HepG2 (cell line): Measurements from ENCODE around the gene FAM174C. TPM values are rescaled to one million over a fixed set of nuclear protein-coding genes. Genes with fewer than 3 reads are reported as not detected.

Source experiments
- ATAC-seq: fragments of 200-7000 bp; cut with Tn5 transposase; 3 replicates; pipeline ENCODE4 v1.9.1; 2020; ENCODE audit warnings: mild to moderate bottlenecking, moderate library complexity
- BruUV-seq: library from RNA; stranded (reverse); fragments of 400-500 nt; replicated peaks from 2 replicates; lab custom pipeline; 2021; lab: Mats Ljungman, UMichigan
- CTCF ChIA-PET: fragments of 300-600 bp; formaldehyde crosslinking; extraction: SDS; loops from one replicate; lab custom pipeline; 2021; ENCODE audit warnings: low total read pairs, inconsistent platforms, low intra/inter-chr PET ratio; lab: Yijun Ruan, JAX
- POLR2A ChIA-PET: fragments of 350-600 bp; sonication (Branson Sonifier 250); formaldehyde crosslinking; loops from one replicate; lab custom pipeline; 2020; ENCODE audit warnings: antibody characterized with exemption, inconsistent platforms; lab: Yijun Ruan, JAX
- DNase-seq: peaks from one replicate; pipeline ENCODE4 v3.0.0-alpha.2; 2015; ENCODE audit warnings: low spot score
- FAIRE-seq: peaks from 3 replicates; lab custom pipeline; 2011; peaks lifted over from hg19 to GRCh38; lab: Jason Lieb, UNC
- H2AFZ ChIP-seq: one replicate; pipeline ENCODE4 v1.6.1; 2011; ENCODE audit warnings: low read length, inconsistent platforms
- H3K27ac ChIP-seq: fragments of 300-600 bp; 3 replicates; pipeline ENCODE4 v1.8.0; 2011; ENCODE audit warnings: mixed run types, mild to moderate bottlenecking, mixed read lengths, low read length, inconsistent platforms; ENCODE audit not compliant: insufficient read depth; ENCODE audit errors: extremely low read length
- H3K27me3 ChIP-seq, 2 experiments: fragments of 200-600 bp in 1 of 2; 2 replicates in 1 of 2; 3 replicates in 1 of 2; pipeline versions ENCODE4 v1.6.0 to v1.8.0; 2011; ENCODE audit warnings: low read length in 2 of 2, mild to moderate bottlenecking in 2 of 2, moderate library complexity in 2 of 2, inconsistent platforms in 1 of 2; ENCODE audit not compliant: insufficient read depth in 2 of 2, control insufficient read depth in 1 of 2
- H3K36me3 ChIP-seq, 2 experiments: fragments of 200-600 bp in 1 of 2; replicated peaks in 1 of 2; 2 replicates in 1 of 2; 3 replicates in 1 of 2; pipeline versions ENCODE4 v1.5.1 to v1.8.0; 2011; ENCODE audit warnings: low read length in 2 of 2, inconsistent platforms in 1 of 2; ENCODE audit not compliant: insufficient read depth in 2 of 2, control insufficient read depth in 1 of 2
- H3K4me1 ChIP-seq: 2 replicates; pipeline ENCODE4 v1.5.1; 2012; ENCODE audit warnings: low read length, inconsistent platforms; ENCODE audit not compliant: insufficient read depth
- H3K4me2 ChIP-seq: 2 replicates; pipeline ENCODE4 v1.6.0; 2011; ENCODE audit warnings: low read depth, low read length, inconsistent platforms
- H3K4me3 ChIP-seq, 3 experiments: fragments of 200-600 bp in 1 of 3; sonication (generic), shearing (Covaris generic) in 1 of 3; replicated peaks in 1 of 3; 2 replicates each; pipeline ENCODE4 v1.5.1; 2011 to 2016; ENCODE audit warnings: low read length in 3 of 3, inconsistent platforms in 2 of 3, low read depth in 2 of 3, mild to moderate bottlenecking in 2 of 3, control low read depth in 1 of 3, mixed read lengths in 1 of 3; ENCODE audit not compliant: insufficient read depth in 1 of 3
- H3K79me2 ChIP-seq: one replicate; pipeline ENCODE4 v1.6.1; 2011; ENCODE audit warnings: low read length, inconsistent platforms; ENCODE audit not compliant: insufficient read depth
- H3K9ac ChIP-seq: 2 replicates; pipeline ENCODE4 v1.6.0; 2011; ENCODE audit warnings: mild to moderate bottlenecking, low read depth, low read length, inconsistent platforms; ENCODE audit not compliant: insufficient read depth
- H3K9me3 ChIP-seq: 2 replicates; pipeline ENCODE4 v1.5.1; 2012; ENCODE audit warnings: mild to moderate bottlenecking, low read length
- H4K20me1 ChIP-seq: 2 replicates; pipeline ENCODE4 v1.6.0; 2011; ENCODE audit warnings: inconsistent platforms, mild to moderate bottlenecking, low read length, moderate library complexity; ENCODE audit not compliant: insufficient read depth
- AKNA ChIP-seq: sonication (generic); formaldehyde crosslinking; IDR thresholded peaks from 2 replicates; pipeline ENCODE4 v1.4.0; 2020; ENCODE audit warnings: missing genetic modification reagents, borderline replicate concordance
- ARID2 ChIP-seq: sonication (generic); formaldehyde crosslinking; IDR thresholded peaks from 2 replicates; pipeline ENCODE4 v1.8.1; 2022; ENCODE audit warnings: mild to moderate bottlenecking, missing genetic modification reagents, borderline replicate concordance
- BHLHE40 ChIP-seq: IDR thresholded peaks from 2 replicates; pipeline ENCODE4 v1.6.1; 2011; ENCODE audit warnings: low read length, improper control_type of control experiment
- CTCF ChIP-seq: sonication (generic); formaldehyde crosslinking; IDR thresholded peaks from 2 replicates; pipeline ENCODE4 v1.5.0; 2020; ENCODE audit warnings: mild to moderate bottlenecking, missing genetic modification reagents, moderate library complexity
- DNMT1 ChIP-seq: sonication (generic); formaldehyde crosslinking; IDR thresholded peaks from 2 replicates; pipeline ENCODE4 v1.5.1; 2020; ENCODE audit warnings: mild to moderate bottlenecking, missing genetic modification reagents
- HMG20B ChIP-seq: conservative IDR thresholded peaks from 2 replicates; pipeline ENCODE4 v1.6.1; 2016; ENCODE audit warnings: missing genetic modification reagents, missing compliant biosample characterization
- PLRG1 ChIP-seq: fragments of 450-650 bp; conservative IDR thresholded peaks from 2 replicates; pipeline ENCODE4 v1.6.1; 2016
- ZNF713 ChIP-seq: sonication (generic); formaldehyde crosslinking; IDR thresholded peaks from 2 replicates; pipeline ENCODE4 v1.4.0; 2020; ENCODE audit warnings: mild to moderate bottlenecking, missing genetic modification reagents
- WGBS: methylation state at CpG from one replicate; pipeline ENCODE4 v1.1.6; 2017; ENCODE audit warnings: low lambda C conversion rate; 5-methylcytosine and 5-hydroxymethylcytosine counted together
- in situ Hi-C: cut with HindIII; loops from 2 replicates; pipeline ENCODE4 v1.10.0; 2017; ENCODE audit warnings: low pct_unique_long_range_greater_than_20kb; ENCODE audit not compliant: extremely low pct_ligation_motif_present
- intact Hi-C: fragments of 100-400 bp; cut with micrococcal nuclease; formaldehyde crosslinking; loops from one replicate; pipeline ENCODE4 v1.10.0; 2022; ENCODE audit not compliant: unreplicated experiment
- polyA plus RNA-seq, 8 experiments: library from polyadenylated mRNA; depleted of rRNA in 3 of 8; stranded (reverse) in 7 of 8; unstranded in 1 of 8; fragments of >200 nt; fragmentation: Illumina TruSeq in 4 of 8; extraction: Trizol in 4 of 8; gene quantifications; 2 replicates each; pipeline versions ENCODE4 v1.2.1 to v1.2.3, GENCODE V29; 2011 to 2016; ENCODE audit warnings: low read depth in 4 of 8, missing spikeins in 1 of 8, mixed read lengths in 1 of 8; ENCODE audit not compliant: insufficient read depth in 1 of 8
- total RNA-seq, 5 experiments: library from RNA; depleted of rRNA; stranded (reverse); fragments of >200 nt; fragmentation: Illumina TruSeq; extraction: Trizol; gene quantifications; 2 replicates each; pipeline ENCODE4 v1.2.3, GENCODE V29; 2016; ENCODE audit warnings: low read depth in 1 of 5

The FAM174C gene
- total and polyA plus RNA-seq, 2 of the 13 experiments (the other 11 are each of a cell fraction or from before 2014, with no cell fraction given) = 19.5 to 31.3 TPM

- no peak overlapping the region for H2AFZ ChIP-seq
- WGBS = 93% methylated on average over 4 of the region's 8 CpGs
- H3K4me1 ChIP-seq = no peaks in the 10 kb centered on the region
- TF ChIP-seq BHLHE40 = no peak
- no peak for TF ChIP-seq AKNA (CRISPR knock-in tag)
- TF ChIP-seq HMG20B (CRISPR knock-in tag) = no peak
- TF ChIP-seq PLRG1 = no peak
- no peak for TF ChIP-seq DNMT1 (CRISPR knock-in tag)
- TF ChIP-seq CTCF (CRISPR knock-in tag) = no peak
- no peak for TF ChIP-seq ARID2 (CRISPR knock-in tag)
- no peak for TF ChIP-seq ZNF713
- BruUV-seq = no TSS peak
- FAIRE-seq (no peak), DNase-seq (no peak), ATAC-seq (no peak)
- H3K9ac ChIP-seq = no peak overlapping the region
- H3K79me2 ChIP-seq = peaks cover 4% of the 10 kb centered on the region
- ChIA-PET POLR2A (interaction anchor here (0.7 kb wide), 1 partner anchor 29 kb away, joined by 3 read pairs; no protein-coding TSS in a partner anchor), CTCF (no interaction called here)
- in situ Hi-C loops = no loop called here
- H3K27me3 ChIP-seq = no peaks in the 10 kb centered on the region
- H4K20me1 ChIP-seq = no peaks in the 10 kb centered on the region
- H3K9me3 ChIP-seq = no peaks in the 10 kb centered on the region
- no peak overlapping the region for H3K4me3 ChIP-seq
- H3K27ac ChIP-seq = no peak overlapping the region
- intact Hi-C loops = no loop called here
- H3K36me3 ChIP-seq = peaks cover 0 to 2% of the 10 kb centered on the region in 2 experiments; a peak in 2 of 5 replicates
- H3K4me2 ChIP-seq = no peak overlapping the region
Measured at GRCh38 chr19:1298235-1298634, 22.9 kb downstream of the FAM174C start.
